GM18505 (cell line): Measurements from ENCODE around the gene TBXAS1.

Experiments
- ATAC-seq: cut with Tn5 transposase; IDR thresholded peaks from one replicate; pipeline ENCODE4 v1.9.1; 2021; ENCODE audit not compliant: unreplicated experiment
- POLR2A ChIP-seq: IDR thresholded peaks from 4 replicates; pipeline ENCODE4 v1.6.1; 2011; ENCODE audit warnings: borderline replicate concordance; ENCODE audit not compliant: insufficient read depth, insufficient read length; ENCODE audit errors: extremely low read depth

Gene TBXAS1

GRCh38 chr7:140031364-140031763, 202.3 kb downstream of the TBXAS1 start:
- no peak for TF ChIP-seq POLR2A
- no peak for ATAC-seq

- TF ChIP-seq POLR2A, result no peak
- no peak for ATAC-seq
Observed at GRCh38 chr7:140033036-140033435, 204.0 kb downstream of the TBXAS1 start.

GRCh38 chr7:140033779-140034363, 204.8 kb downstream of the TBXAS1 start:
- ATAC-seq, result no peak
- no peak for TF ChIP-seq POLR2A

GRCh38 chr7:140034421-140034820, 205.4 kb downstream of the TBXAS1 start:
- ATAC-seq, result no peak
- TF ChIP-seq POLR2A, result no peak

GRCh38 chr7:140035400-140036223, 206.5 kb downstream of the TBXAS1 start:
- TF ChIP-seq POLR2A, result no peak
- ATAC-seq, result no peak

- no peak for TF ChIP-seq POLR2A
- peak; percentile 53 for ATAC-seq
Observed at GRCh38 chr7:140036224-140036962, 207.3 kb downstream of the TBXAS1 start.

GRCh38 chr7:140039066-140039465, 210.0 kb downstream of the TBXAS1 start:
- ATAC-seq, result no peak
- TF ChIP-seq POLR2A, result no peak

- no peak for TF ChIP-seq POLR2A
- no peak for ATAC-seq
Observed at GRCh38 chr7:140039896-140040295, 210.8 kb downstream of the TBXAS1 start.

DNA sequence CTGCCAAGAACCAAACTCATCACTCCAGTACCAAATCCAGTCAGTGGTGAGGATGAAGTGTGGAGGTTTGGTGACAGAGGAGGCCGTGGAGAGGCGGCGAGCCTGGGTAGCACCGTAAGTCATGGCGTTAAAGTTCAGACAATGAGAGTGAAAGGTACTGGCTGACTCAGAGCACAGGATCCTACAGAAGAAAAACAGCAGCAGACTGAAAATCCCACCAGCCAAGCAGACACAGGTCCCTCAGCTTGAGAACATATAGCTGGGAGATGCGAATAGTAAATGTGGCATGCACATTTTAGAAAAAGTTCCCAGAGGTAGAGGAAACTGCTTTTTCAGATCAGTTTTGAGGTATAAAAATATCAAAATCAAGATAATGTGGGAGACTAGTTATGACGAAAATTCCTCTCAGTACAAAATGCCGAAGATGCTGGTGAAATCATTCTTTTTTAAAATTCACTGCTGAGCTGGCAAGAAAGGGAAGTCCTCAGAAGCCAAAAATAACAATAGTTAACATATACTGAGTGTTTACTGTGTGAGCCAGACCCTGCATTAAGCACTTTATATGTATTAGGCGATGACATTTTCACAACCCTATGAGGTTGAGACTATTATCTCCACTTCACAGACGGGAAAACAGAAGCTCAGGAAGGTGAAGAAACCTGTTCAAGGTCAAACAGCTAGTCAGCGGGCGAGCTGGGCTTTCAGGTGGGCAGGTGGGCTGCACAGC, 212.8 kb downstream of the TBXAS1 start:
- no peak for ATAC-seq
- TF ChIP-seq POLR2A, result no peak

DNA sequence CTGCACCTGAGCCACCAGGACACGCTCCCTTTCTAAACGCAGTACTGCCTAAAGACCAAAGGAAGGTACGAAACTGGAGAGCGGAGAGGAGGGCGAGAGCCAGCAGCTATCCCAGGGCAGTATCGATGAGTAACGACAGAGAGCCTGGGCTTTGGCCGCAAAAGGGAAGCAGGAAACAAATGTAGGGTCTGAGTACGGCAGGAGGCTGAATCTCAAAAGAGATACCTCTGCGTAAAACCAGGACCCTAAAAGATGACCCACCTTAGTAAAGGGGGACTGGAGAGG, 213.3 kb downstream of the TBXAS1 start:
- TF ChIP-seq POLR2A, result no peak
- ATAC-seq, result no peak

DNA sequence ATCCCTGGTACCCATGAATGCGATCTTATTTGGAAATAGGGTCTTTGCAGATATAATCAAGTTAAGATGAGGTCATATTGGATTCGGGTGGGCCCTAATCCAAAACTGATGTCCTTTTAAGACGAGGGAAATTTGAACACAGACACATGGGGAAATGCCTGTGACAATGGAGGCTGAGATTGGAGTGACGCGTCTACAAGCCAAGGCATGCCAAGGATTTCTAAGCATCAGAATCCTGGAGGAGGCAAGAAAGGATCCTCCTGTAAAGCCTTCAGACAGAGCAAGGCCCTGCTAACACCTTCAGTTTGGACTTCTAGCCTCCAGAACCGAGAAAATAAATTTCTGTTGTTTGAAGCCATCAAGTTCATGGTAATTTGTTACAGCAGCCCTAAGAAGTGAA, 215.2 kb downstream of the TBXAS1 start:
- TF ChIP-seq POLR2A, result no peak
- no peak for ATAC-seq

GRCh38 chr7:140045697-140046096, 216.6 kb downstream of the TBXAS1 start:
- no peak for ATAC-seq
- TF ChIP-seq POLR2A, result no peak

- ATAC-seq, result no peak
- no peak for TF ChIP-seq POLR2A
Observed at GRCh38 chr7:140047197-140047596, 218.1 kb downstream of the TBXAS1 start.

GRCh38 chr7:140048138-140048537, 219.1 kb downstream of the TBXAS1 start:
- ATAC-seq, result no peak
- no peak for TF ChIP-seq POLR2A

GRCh38 chr7:140048989-140049338, 219.9 kb downstream of the TBXAS1 start:
- no peak for ATAC-seq

More at GRCh38 chr7:140048989-140049338, 219.9 kb downstream of the TBXAS1 start:
- no peak for TF ChIP-seq POLR2A
